ENCODE measurements around the gene LRBA.

- no peak for TF ChIP-seq CTCF (IDR thresholded peaks at IDR 0.05)
- TF ChIP-seq POLR2A (IDR thresholded peaks at IDR 0.05): no peak
- no peak for TF ChIP-seq EP300 (IDR thresholded peaks at IDR 0.05)
These were observed 424.5 kb downstream of the LRBA start for GRCh38 chr4:150590631-150591030.

Data from ovary (tissue), 3 donors.